ENCODE measurements around the gene MTHFD2L.

- TF ChIP-seq EZH2 (optimal IDR thresholded peaks at IDR 0.05; ENCODE audit: low read depth, low read length) (no peak), CTCF (IDR thresholded peaks at IDR 0.05; ENCODE audit: low read length) (no peak)
Measured at GRCh38 chr4:74161666-74162450, 3.9 kb downstream of the MTHFD2L start.

Data from MM.1S (cell line).